GM11168 (cell line): Measurements from ENCODE around the gene SELENOM.
"Not testable (repeated sequence)": the region's sequence is repeated elsewhere in the genome, so short reads cannot be mapped to it uniquely, and the experiment has no call there.

ENCODE experiments used
- in situ Hi-C: fragments of 300-500 bp; cut with MboI; formaldehyde crosslinking; loops from one replicate; pipeline ENCODE4 v1.12.0; 2022; ENCODE audit warnings: low sequenced_read_pairs; ENCODE audit not compliant: unreplicated experiment

SELENOM gene

GRCh38 chr22:31134688-31135087 is 27.3 kb upstream of the SELENOM start:
- in situ Hi-C loops = no loop called here

GRCh38 chr22:31133911-31134310 is 26.5 kb upstream of the SELENOM start:
- in situ Hi-C loops = no loop called here

- in situ Hi-C loops = no loop called here
Measured at GRCh38 chr22:31130873-31131272, 23.5 kb upstream of the SELENOM start.

- in situ Hi-C loops = no loop called here
Measured at GRCh38 chr22:31128156-31128555, 20.8 kb upstream of the SELENOM start.

- in situ Hi-C loops = no loop called here
Measured at GRCh38 chr22:31127181-31127772, 19.9 kb upstream of the SELENOM start.

- in situ Hi-C loops = no loop called here
Measured at GRCh38 chr22:31126869-31127175, 19.5 kb upstream of the SELENOM start.

- in situ Hi-C loops = no loop called here
Measured at GRCh38 chr22:31126128-31126868, 18.9 kb upstream of the SELENOM start.

GRCh38 chr22:31125521-31126117 is 18.3 kb upstream of the SELENOM start:
- in situ Hi-C loops = no loop called here

GRCh38 chr22:31124811-31125465 is 17.6 kb upstream of the SELENOM start:
- in situ Hi-C loops = no loop called here

GRCh38 chr22:31124290-31124689 is 16.9 kb upstream of the SELENOM start:
- in situ Hi-C loops = no loop called here

GRCh38 chr22:31123292-31123602 is 15.9 kb upstream of the SELENOM start:
- in situ Hi-C loops = no loop called here

- in situ Hi-C loops = no loop called here
Measured at GRCh38 chr22:31122532-31123291, 15.3 kb upstream of the SELENOM start, which contains the start of gene INPP5J. INPP5J (plus strand) TSS chr22:31122966; CDS start chr22:31123015, 49 bp downstream.

GRCh38 chr22:31122196-31122531 is 14.8 kb upstream of the SELENOM start:
- in situ Hi-C loops = no loop called here

- in situ Hi-C loops = no loop called here
Measured at GRCh38 chr22:31121403-31121802, 14.0 kb upstream of the SELENOM start.

GRCh38 chr22:31120642-31121041 is 13.3 kb upstream of the SELENOM start:
- in situ Hi-C loops = no loop called here

GRCh38 chr22:31120230-31120629 is 12.9 kb upstream of the SELENOM start:
- in situ Hi-C loops = no loop called here

- in situ Hi-C loops = no loop called here
Measured at GRCh38 chr22:31119026-31119717, 11.8 kb upstream of the SELENOM start.

GRCh38 chr22:31118046-31118820 is 10.9 kb upstream of the SELENOM start:
- in situ Hi-C loops = no loop called here

GRCh38 chr22:31112547-31113091 is 5.3 kb upstream of the SELENOM start:
- in situ Hi-C loops = not testable (repeated sequence)
